HG03442 (cell line): ENCODE measurements around the gene HS2ST1.
"Not testable (repeated sequence)": the region's sequence is repeated elsewhere in the genome, so short reads cannot be mapped to it uniquely, and the experiment has no call there.

Experiments
- ATAC-seq: cut with Tn5 transposase; IDR thresholded peaks from one replicate; pipeline ENCODE4 v1.9.1; 2021; ENCODE audit warnings: mild to moderate bottlenecking, moderate library complexity; ENCODE audit not compliant: unreplicated experiment

HS2ST1 gene

GRCh38 chr1:86965012-86965826, 50.8 kb downstream of the HS2ST1 start:
- ATAC-seq: peak; percentile 13

DNA sequence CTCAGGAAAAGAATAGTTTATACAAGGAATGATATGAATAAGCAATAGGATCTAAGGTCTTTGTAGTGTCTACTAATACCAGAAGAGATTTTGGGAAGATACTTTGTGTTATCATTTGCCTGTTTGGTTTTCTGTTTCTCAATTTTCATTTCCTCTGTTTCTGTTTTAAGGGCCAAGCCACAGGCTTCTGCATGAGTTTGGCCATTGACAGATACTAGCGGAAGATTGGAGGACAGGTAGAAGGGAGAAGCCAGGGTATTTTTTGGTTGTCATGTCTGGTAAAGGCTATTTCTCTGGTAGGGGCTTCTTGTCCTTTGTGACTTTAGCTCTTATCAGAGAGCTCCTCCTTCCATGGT, 51.4 kb downstream of the HS2ST1 start:
- ATAC-seq: peak; percentile 60

GRCh38 chr1:86970938-86971337, 56.5 kb downstream of the HS2ST1 start:
- no peak for ATAC-seq

GRCh38 chr1:86971778-86972177, 57.3 kb downstream of the HS2ST1 start:
- no peak for ATAC-seq

DNA sequence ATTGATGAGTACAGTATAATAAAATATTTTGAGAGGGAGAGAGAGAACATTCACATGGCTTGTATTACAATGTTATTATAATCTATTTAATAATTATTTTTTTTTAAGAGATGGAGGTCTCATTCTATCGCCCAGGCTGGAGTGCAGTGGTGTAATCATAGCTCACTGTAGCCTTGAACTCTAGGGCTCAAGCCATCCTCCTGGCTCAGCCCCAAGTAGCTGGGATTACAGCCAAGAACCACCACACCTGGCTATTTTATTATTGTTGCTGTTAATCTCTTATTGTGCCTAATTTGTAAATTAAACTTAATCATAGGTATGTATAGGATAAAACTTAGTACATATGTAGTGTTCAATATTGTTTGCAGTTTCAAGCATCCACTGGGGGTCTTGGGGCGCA, 57.8 kb downstream of the HS2ST1 start:
- no peak for ATAC-seq

DNA sequence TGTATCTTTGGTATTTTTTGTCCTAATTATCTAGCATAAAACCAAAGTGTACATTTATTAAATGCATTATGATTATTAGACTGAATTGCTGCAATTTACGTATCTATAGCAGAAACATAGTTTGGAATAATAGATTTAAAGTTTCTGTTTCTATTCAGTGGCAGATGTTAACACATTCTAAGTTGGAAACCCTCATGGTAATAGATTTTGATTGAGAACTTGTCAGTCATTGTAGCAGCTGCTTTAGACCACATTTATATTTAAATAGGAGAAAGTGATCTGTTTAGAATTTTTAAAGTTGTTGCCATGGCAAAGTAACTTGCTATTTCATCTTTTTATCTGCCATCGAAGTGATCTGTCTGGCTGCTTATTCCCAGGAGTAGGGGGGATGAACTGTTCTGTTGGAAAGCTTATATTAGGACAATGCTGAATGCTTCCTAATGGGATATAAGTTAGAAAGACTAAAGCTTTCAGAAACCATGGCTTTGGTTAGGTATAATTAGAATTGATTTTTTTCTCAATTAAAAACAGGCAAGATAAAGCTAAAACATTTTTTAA, 61.6 kb downstream of the HS2ST1 start:
- no peak for ATAC-seq

GRCh38 chr1:86976664-86977063, 62.2 kb downstream of the HS2ST1 start:
- ATAC-seq: no peak

DNA sequence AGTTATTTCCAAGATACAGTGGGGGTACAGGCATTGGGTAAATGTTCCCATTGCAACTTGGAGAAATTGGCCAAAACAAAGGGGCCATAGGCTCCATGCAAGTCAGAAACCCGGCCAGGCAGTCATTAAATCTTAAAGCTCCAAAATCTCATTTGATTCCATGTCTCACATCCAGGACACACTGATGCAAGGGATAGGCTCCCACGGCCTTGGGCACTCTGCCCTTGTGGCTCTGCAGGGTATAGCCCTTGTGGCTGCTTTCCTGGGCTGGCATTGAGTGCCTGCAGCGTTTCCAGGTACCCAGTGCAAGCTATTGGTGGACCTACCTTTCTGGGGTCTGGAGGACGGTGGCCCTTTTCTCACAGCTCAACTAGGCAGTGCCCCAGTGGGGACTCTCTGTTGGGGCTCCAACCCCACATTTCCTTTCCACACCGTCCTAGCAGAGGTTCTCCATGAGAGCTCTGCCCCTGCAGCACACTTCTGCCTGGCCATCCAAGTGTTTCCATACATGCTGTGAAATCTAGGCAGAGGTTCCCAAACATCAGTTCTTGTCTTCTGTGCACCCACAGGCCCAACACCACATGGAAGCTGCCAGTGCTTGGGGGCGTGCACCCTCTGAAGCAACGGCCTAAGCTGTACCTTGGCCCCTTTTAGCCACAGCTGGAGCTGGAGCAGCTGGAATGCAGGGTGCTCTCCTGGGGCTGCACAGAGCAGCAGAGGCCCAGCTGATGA, 67.2 kb downstream of the HS2ST1 start:
- no peak for ATAC-seq

- ATAC-seq: not testable (repeated sequence)
Measured at GRCh38 chr1:86983677-86984076, 69.2 kb downstream of the HS2ST1 start.

GRCh38 chr1:86987446-86987845, 73.0 kb downstream of the HS2ST1 start:
- ATAC-seq: no peak

DNA sequence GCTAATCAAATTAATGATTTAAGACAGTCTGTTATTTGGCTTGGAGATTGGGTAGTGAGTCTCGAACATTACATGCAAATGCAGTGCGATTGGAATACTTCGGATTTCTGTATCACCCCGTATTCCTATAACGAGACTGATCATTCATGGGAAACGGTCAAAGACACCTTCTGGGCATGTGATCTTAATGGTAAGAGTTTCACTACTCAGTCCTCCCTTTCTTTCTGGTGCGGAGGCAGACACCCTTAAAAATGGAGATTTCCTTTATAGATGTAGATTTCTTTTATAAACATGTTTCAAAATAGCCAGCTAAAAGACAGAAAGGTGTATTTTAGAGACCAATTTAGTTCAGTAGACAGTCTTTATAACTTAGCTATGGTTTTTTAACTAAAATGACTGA, 74.4 kb downstream of the HS2ST1 start:
- ATAC-seq: no peak

DNA sequence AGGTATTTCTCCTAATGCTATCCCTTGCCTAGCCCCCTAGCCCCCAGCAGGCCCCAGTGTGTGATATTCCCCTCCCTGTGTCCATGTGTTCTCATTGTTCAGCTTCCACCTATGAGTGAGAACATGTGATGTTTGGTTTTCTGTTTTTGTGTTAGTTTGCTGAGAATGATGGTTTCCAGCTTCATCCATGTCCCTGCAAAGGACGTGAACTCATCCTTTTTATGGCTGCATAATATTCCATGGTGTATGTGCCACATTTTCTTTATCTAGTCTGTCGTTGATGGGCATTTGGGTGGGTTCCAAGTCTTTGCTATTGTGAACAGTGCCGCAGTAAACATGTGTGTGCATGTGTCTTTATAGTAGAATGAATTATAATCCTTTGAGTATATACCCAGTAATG, 75.3 kb downstream of the HS2ST1 start:
- ATAC-seq: not testable (repeated sequence)

DNA sequence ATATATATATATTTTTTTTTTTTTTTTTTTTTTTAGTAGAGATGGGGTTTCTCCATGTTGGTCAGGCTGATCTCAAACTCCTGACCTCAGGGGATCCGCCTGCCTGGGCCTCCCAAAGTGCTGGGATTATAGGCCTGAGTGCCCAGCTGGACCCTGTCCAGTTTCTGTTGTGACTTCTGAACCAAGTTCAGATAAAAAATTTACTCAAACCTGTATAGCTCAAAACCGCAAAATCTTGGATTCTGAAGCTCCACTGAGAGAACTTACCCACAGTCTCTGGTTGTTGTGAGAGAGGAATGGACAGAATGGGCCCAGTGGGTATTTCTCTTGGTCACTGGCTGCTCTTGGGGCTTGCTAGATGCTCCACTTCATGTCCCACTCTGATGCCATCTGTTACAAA, 76.4 kb downstream of the HS2ST1 start:
- ATAC-seq: no peak

GRCh38 chr1:86991549-86992186, 77.2 kb downstream of the HS2ST1 start:
- ATAC-seq: no peak

GRCh38 chr1:86992861-86993260, 78.4 kb downstream of the HS2ST1 start:
- ATAC-seq: no peak

DNA sequence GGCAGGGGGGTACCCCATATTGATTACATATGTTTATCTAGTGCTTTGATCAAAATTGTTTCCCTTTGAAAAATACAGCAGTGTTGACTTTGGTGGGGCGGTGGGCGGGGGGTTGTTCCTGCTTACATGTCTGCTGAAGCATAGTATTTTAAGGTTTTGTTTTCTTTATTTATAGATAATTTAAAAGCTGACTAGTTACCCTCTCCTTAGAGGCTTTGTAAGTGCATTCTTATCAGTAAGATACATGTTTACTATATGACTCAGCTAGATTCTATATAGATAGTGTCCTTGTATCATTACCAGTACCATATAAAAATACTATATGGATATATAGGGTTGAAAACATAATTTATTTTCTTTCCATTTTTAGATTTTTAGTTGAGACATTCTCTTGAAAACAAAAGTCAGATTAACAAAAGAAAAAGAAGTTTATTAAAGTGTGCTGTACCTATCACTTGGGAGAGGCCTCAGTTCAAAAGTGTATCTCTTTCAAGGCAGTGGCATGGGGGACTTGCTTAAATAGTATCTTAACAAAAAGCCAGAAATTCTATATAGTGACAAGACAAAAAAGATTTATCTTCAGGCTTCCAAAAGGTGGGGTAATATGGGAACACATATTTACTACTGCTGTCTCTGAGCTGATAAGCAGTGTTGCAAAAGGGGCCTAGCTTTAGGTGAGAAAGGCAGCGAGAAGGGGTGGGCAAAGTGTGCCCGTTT, 79.0 kb downstream of the HS2ST1 start:
- ATAC-seq: no peak

DNA sequence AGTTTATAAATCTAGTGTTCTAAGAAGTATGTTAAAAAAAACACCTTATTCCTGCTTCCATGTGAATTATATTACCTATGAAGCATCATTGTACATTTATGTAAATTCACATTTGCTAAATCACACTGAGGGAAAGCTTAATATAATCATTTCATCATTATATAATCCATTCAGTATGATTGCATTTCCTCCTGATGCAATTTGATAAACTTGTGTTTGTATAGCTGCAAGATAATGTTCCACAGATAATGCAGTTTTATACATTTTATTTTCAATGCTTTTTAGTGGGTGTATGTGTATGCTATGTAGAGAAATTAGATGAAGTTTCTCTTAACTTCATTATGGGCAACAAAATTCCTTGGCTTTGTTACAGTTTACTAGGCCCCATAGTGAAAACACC, 79.6 kb downstream of the HS2ST1 start:
- no peak for ATAC-seq

- no peak for ATAC-seq
Measured at GRCh38 chr1:86997538-86997937, 83.1 kb downstream of the HS2ST1 start.

DNA sequence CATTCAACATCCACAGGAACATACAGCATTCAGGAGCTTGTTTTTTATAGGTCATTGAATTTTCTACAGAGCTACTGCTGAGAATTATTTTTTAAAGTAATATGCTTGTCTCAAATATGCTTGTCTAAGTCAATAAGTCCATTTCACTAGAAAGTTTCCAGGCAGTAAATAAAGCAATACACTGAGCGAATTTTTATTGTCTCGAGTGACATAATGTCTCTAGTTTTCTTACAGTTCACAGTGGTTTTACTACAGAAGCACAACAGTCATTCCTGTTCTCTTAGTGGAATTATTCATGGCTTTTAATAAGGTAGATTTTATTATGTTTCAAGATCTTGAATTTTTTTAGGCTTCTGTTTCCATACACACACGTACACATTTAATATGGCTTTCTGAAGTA, 83.8 kb downstream of the HS2ST1 start:
- no peak for ATAC-seq

DNA sequence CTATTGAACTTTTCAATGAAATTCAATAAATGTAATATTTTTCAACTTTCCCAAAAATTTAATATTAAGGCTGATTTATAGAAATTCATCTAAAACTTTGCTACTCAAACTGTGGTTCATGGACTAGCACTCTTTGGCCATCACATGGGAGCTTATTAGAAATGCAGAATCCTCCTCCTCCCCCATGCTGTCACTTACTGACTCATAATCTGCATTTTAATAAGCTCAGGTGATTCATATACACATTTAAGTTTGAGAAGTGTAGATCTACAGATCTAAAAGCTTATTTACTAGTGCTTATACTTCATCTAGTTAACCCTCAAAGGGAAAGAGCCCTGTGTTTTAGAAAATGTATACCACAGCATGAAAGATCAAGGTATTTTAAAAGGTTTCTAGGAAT, 84.3 kb downstream of the HS2ST1 start:
- ATAC-seq: no peak

GRCh38 chr1:87000460-87000859, 86.0 kb downstream of the HS2ST1 start:
- ATAC-seq: no peak
